ENCODE results near the gene NAGS.
"Not testable (repeated sequence)": the region's sequence is repeated elsewhere in the genome, so short reads cannot be mapped to it uniquely, and the experiment has no call there.

The NAGS gene, protein sequence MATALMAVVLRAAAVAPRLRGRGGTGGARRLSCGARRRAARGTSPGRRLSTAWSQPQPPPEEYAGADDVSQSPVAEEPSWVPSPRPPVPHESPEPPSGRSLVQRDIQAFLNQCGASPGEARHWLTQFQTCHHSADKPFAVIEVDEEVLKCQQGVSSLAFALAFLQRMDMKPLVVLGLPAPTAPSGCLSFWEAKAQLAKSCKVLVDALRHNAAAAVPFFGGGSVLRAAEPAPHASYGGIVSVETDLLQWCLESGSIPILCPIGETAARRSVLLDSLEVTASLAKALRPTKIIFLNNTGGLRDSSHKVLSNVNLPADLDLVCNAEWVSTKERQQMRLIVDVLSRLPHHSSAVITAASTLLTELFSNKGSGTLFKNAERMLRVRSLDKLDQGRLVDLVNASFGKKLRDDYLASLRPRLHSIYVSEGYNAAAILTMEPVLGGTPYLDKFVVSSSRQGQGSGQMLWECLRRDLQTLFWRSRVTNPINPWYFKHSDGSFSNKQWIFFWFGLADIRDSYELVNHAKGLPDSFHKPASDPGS

GRCh38 chr17:44004077-44004760 is at the start of gene NAGS:
Gene NAGS, plus strand, starts transcription at chr17:44004622. Its CDS starts 42 bp downstream, at chr17:44004664.
- DNase-seq (ENCODE audit: low read depth), result no peak

GRCh38 chr17:43956222-43956621 is 48.2 kb upstream of the NAGS start:
- no peak for DNase-seq (ENCODE audit: low read depth)

GRCh38 chr17:43958748-43959352 is 45.6 kb upstream of the NAGS start:
- no peak for DNase-seq (ENCODE audit: low read depth)

GRCh38 chr17:43961292-43961691 is 43.1 kb upstream of the NAGS start:
- DNase-seq (ENCODE audit: low read depth), result not testable (repeated sequence)

DNA sequence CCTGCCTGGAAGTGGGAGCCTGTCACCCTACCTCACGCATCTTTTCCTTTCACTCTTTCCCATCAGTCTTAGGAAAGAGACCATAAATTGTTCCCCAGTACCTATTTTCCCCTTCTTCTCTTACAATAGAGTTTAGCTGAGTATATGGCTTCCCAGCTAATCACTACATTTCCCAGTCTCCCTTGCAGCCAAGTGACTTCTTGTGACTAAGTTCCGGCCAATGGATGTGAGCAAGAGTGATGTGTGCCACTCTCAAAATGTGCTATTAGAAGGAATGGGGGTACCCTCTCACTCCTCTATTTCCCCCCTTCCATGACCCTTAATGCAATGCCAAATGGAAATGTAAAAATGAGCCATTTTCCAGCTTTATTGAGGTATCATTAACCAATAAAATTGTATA is 42.5 kb upstream of the NAGS start:
- DNase-seq (ENCODE audit: low read depth), result no peak

- DNase-seq (ENCODE audit: low read depth), result no peak
Measured at GRCh38 chr17:43962479-43962878, 41.9 kb upstream of the NAGS start.

GRCh38 chr17:43966276-43966675 is 38.1 kb upstream of the NAGS start:
- DNase-seq (ENCODE audit: low read depth), result no peak

- no peak for DNase-seq (ENCODE audit: low read depth)
Measured at GRCh38 chr17:43967251-43967875, 37.1 kb upstream of the NAGS start.

- no peak for DNase-seq (ENCODE audit: low read depth)
Measured at GRCh38 chr17:43970366-43970765, 34.1 kb upstream of the NAGS start.

DNA sequence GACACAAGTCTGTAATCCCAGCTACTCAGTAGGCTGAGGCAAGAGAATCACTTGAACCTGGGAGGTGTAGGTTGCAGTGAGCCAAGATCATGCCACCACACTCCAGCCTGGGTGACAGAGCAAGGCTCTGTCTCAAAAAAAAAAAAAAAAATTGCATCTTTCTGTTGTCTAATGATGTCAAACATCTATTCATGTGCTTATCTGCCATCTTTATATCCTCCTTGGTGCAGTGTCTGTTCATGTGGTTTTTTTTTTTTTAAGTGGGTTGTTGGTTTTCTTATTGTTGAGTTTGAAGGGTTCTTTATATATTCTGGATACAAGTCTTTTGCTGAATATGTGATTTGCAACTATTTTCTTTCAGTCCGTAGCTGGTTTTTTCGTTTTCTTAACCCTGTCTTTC is 33.0 kb upstream of the NAGS start:
- not testable (repeated sequence) for DNase-seq (ENCODE audit: low read depth)

DNA sequence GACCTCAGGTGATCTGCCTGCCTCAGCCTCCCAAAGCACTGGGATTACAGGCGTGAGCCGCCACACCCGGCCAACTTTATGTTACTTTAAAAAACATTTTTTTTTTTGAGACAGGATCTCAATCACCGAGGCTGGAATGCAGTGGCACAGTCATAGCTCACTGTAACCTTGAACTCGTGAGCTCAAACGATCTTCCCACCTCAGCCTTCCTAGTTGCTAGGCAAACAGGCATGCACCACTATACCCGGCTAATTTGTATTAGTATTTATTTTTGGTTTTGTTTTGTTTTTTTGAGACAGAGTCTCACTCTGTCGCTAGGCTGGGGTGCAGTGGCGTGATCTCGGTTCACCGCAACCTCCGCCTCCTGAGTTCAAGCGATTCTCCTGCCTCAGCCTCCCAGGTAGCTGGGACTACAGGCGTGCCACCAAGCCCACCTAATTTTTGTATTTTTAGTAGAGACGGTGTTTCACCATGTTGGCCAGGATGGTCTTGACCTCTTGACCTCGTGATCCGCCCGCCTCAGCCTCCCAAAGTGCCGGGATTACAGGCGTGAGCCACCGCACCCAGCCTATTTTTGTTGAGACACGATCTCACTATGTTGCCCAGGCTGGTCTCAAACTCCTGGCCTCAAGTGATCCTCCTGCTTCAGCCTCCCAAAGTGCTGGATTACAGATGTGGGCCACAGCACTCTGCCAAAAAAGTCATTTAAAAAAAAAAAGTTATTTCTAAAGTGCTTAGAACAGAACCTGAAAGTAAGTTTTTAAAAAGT is 31.8 kb upstream of the NAGS start:
- DNase-seq (ENCODE audit: low read depth), result not testable (repeated sequence)

GRCh38 chr17:43974382-43975266 is 29.8 kb upstream of the NAGS start:
- DNase-seq (ENCODE audit: low read depth), result no peak

DNA sequence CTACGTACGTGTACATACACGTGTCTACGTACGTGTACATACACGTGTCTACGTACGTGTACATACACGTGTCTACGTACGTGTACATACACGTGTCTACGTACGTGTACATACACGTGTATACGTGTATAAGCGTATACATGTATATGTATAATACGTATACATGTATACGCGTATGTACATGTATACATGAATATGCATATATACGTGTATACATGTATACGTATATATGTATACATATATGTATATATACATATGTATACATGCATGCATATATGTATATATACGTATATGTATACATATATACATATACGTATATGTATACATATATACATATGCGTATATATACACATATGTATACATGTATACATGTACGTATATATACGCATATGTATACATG is 28.5 kb upstream of the NAGS start:
- DNase-seq (ENCODE audit: low read depth), result no peak

GRCh38 chr17:43976963-43977837 is 27.2 kb upstream of the NAGS start:
- no peak for DNase-seq (ENCODE audit: low read depth)

- DNase-seq (ENCODE audit: low read depth), result no peak
Measured at GRCh38 chr17:43978078-43978477, 26.3 kb upstream of the NAGS start.

DNA sequence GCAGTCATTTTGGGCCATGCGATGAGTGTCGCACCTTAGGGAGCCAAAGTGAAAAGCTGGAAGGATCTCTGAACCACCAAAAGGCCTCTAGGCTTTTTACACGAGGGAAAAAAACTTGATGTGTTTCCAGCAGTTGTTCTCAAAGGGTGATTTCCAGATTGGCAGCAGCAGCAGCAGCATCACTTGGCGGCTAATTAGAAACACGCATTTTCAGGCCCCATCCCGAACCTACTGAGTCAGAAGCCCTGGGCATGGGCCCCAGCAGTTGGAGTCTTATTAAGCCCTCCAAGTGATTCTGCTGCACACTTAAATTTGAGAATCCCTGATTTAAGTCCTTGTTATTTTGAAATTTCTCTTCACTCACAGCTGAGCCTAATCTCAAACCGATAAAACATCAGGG is 25.4 kb upstream of the NAGS start:
- DNase-seq (ENCODE audit: low read depth), result no peak

DNA sequence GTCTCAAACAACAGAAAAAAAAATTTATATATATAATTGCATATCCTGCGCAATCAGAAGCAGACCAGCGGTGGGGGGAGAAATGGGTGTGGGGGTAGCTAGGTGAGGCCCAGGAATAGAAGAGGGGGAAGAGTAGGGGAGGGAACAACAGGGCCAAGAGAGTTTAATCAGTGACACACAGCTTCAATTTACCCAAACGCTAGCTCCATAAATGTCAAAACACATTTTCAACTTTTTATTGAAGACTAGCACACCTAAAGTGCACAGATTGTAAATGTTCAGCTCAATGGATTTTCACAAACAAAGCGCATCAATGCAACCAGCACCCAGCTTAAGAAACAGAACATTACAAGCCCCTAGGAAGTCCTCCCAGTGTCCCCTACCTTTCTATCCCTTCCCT is 24.8 kb upstream of the NAGS start:
- no peak for DNase-seq (ENCODE audit: low read depth)

- DNase-seq (ENCODE audit: low read depth), result no peak
Measured at GRCh38 chr17:43982171-43982570, 22.3 kb upstream of the NAGS start.

DNA sequence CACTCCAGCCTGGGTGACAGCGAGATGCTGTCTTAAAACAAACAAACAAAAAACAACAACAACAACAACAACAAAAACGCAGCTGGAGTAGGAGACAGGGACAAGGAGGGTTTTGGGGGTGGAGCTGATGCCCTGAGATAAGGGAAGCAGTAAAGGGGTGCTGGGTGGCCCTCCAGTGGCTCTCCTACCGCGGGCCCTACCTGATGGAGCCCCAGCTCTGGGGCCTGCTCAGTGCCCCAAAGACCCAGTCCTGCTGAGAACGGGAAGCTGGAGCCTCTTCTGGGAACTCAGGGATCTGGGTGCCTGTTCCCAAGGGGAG is 21.3 kb upstream of the NAGS start:
- no peak for DNase-seq (ENCODE audit: low read depth)
